ENCODE data around the gene ZSWIM7. TPM values are rescaled to one million over a fixed set of nuclear protein-coding genes. Genes with fewer than 3 reads are reported as not detected.
A peak's percentile ranks its signal among the peaks of the same experiment; 100 is the strongest.

The ZSWIM7 gene
- total RNA-seq, 4 donors from 2014 or later: 7.7 to 21.5 (median 12.9) TPM

- Histone ChIP-seq H3K4me1 (peaks cover 0 to 13% (median 9%) of the 10 kb centered on the region in 4 donors), H3K4me3 (no peak overlapping the region), H3K27me3 (no peaks in the 10 kb centered on the region), H3K36me3 (peaks cover 0 to 77% (median 0%) of the 10 kb centered on the region in 3 donors), H3K9me3 (peaks cover 0 to 5% (median 0%) of the 10 kb centered on the region in 4 donors), H3K27ac (no peak overlapping the region)
- DNase-seq: no peak
- no peak for TF ChIP-seq POLR2A (IDR thresholded peaks at IDR 0.05)
- TF ChIP-seq CTCF (IDR thresholded peaks at IDR 0.05): no peak
Observed at GRCh38 chr17:16003841-16004240, 4.3 kb upstream of the ZSWIM7 start.

GRCh38 chr17:16002708-16003260 is 3.3 kb upstream of the ZSWIM7 start:
- H3K4me1 ChIP-seq: peaks cover 0 to 13% (median 9%) of the 10 kb centered on the region in 4 donors
- peaks cover 0 to 5% (median 0%) of the 10 kb centered on the region in 4 donors for H3K9me3 ChIP-seq
- peak in 1 of 6 experiments; percentile 30 for TF ChIP-seq CTCF (IDR thresholded peaks at IDR 0.05)
- peak in 1 of 2 donors; percentile 22 for TF ChIP-seq POLR2A (IDR thresholded peaks at IDR 0.05)
- no peaks in the 10 kb centered on the region for H3K27me3 ChIP-seq
- peaks cover 0 to 67% (median 0%) of the 10 kb centered on the region in 3 donors for H3K36me3 ChIP-seq
- DNase-seq: peak in 1 of 3 donors; percentile 69
- H3K27ac ChIP-seq: no peak overlapping the region
- H3K4me3 ChIP-seq: no peak overlapping the region

- peak overlapping the region in 2 of 4 donors; percentile 76 to 91 for H3K4me3 ChIP-seq
- no peak overlapping the region for H3K27ac ChIP-seq
- peaks cover 0 to 52% (median 0%) of the 10 kb centered on the region in 3 donors for H3K36me3 ChIP-seq
- no peak for DNase-seq
- H3K9me3 ChIP-seq: peaks cover 0 to 5% (median 0%) of the 10 kb centered on the region in 4 donors
- H3K27me3 ChIP-seq: no peaks in the 10 kb centered on the region
- H3K4me1 ChIP-seq: peaks cover 0 to 13% (median 9%) of the 10 kb centered on the region in 4 donors
- no peak for TF ChIP-seq CTCF (IDR thresholded peaks at IDR 0.05)
- no peak for TF ChIP-seq POLR2A (IDR thresholded peaks at IDR 0.05)
Observed at GRCh38 chr17:16001226-16001897, 1.9 kb upstream of the ZSWIM7 start.

GRCh38 chr17:15999974-16000827 is 697 bp upstream of the ZSWIM7 start:
- Histone ChIP-seq H3K9me3 (peaks cover 0 to 5% (median 0%) of the 10 kb centered on the region in 4 donors), H3K36me3 (peaks cover 0 to 41% (median 0%) of the 10 kb centered on the region in 3 donors), H3K27me3 (no peaks in the 10 kb centered on the region), H3K27ac (peak overlapping the region; percentile 90 to 99 (median 96)), H3K4me1 (peaks cover 0 to 13% (median 9%) of the 10 kb centered on the region in 4 donors), H3K4me3 (peak overlapping the region; percentile 67 to 91 (median 78))
- TF ChIP-seq CTCF (IDR thresholded peaks at IDR 0.05): peak in 1 of 6 experiments; percentile 3
- TF ChIP-seq POLR2A (IDR thresholded peaks at IDR 0.05): no peak
- no peak for DNase-seq

- no peaks in the 10 kb centered on the region for H3K27me3 ChIP-seq
- H3K27ac ChIP-seq: peak overlapping the region in 1 of 4 donors; percentile 96
- peaks cover 0 to 5% (median 0%) of the 10 kb centered on the region in 4 donors for H3K9me3 ChIP-seq
- TF ChIP-seq POLR2A (IDR thresholded peaks at IDR 0.05): no peak
- TF ChIP-seq CTCF (IDR thresholded peaks at IDR 0.05): no peak
- H3K4me1 ChIP-seq: peaks cover 0 to 13% (median 9%) of the 10 kb centered on the region in 4 donors
- DNase-seq: no peak
- H3K36me3 ChIP-seq: peaks cover 0 to 24% (median 0%) of the 10 kb centered on the region in 3 donors
- H3K4me3 ChIP-seq: no peak overlapping the region
Observed at GRCh38 chr17:15998031-15998562, 1.4 kb downstream of the ZSWIM7 start.
